SK-N-SH (cell line): Measurements from ENCODE around the gene LPCAT1.

Source experiments
- CTCF ChIP-seq: fragments of 200-600 bp; sonication (generic); IDR thresholded peaks from 2 replicates; pipeline ENCODE4 v1.6.1; 2017; ENCODE audit warnings: antibody characterized with exemption, mild to moderate bottlenecking, moderate library complexity
- FOXM1 ChIP-seq: IDR thresholded peaks from 2 replicates; pipeline ENCODE4 v1.4.0; 2012; ENCODE audit warnings: low read depth, mild to moderate bottlenecking
- MAX ChIP-seq: IDR thresholded peaks from 2 replicates; pipeline ENCODE4 v1.4.0; 2012; ENCODE audit warnings: low read depth
- MEF2A ChIP-seq: IDR thresholded peaks from 2 replicates; pipeline ENCODE4 v1.4.0; 2012; ENCODE audit warnings: low read depth, borderline replicate concordance
- NRF1 ChIP-seq: IDR thresholded peaks from 2 replicates; pipeline ENCODE4 v1.6.1; 2012; ENCODE audit warnings: low read depth, mild to moderate bottlenecking, low read length
- REST ChIP-seq: IDR thresholded peaks from 2 replicates; pipeline ENCODE4 v1.6.1; 2012; ENCODE audit warnings: mild to moderate bottlenecking, low read depth, low read length, moderate library complexity
- SMC3 ChIP-seq: IDR thresholded peaks from 2 replicates; pipeline ENCODE4 v1.6.1; 2012; ENCODE audit warnings: low read depth, low read length, improper control_type of control experiment

GRCh38 chr5:1546556-1546955, 22.8 kb upstream of the LPCAT1 start:
- TF ChIP-seq NRF1 = no peak
- no peak for TF ChIP-seq FOXM1
- no peak for TF ChIP-seq MAX
- no peak for TF ChIP-seq CTCF
- TF ChIP-seq REST = no peak
- TF ChIP-seq SMC3 = no peak
- no peak for TF ChIP-seq MEF2A
